ENCODE measurements around the gene PDE6G. TPM values are rescaled to one million over a fixed set of nuclear protein-coding genes. Genes with fewer than 3 reads are reported as not detected.

Gene PDE6G
- total and polyA plus RNA-seq, 2 of the 8 experiments (the other 6 are each of a cell fraction or from before 2014, with no cell fraction given): 5.8 to 12.9 TPM

DNA sequence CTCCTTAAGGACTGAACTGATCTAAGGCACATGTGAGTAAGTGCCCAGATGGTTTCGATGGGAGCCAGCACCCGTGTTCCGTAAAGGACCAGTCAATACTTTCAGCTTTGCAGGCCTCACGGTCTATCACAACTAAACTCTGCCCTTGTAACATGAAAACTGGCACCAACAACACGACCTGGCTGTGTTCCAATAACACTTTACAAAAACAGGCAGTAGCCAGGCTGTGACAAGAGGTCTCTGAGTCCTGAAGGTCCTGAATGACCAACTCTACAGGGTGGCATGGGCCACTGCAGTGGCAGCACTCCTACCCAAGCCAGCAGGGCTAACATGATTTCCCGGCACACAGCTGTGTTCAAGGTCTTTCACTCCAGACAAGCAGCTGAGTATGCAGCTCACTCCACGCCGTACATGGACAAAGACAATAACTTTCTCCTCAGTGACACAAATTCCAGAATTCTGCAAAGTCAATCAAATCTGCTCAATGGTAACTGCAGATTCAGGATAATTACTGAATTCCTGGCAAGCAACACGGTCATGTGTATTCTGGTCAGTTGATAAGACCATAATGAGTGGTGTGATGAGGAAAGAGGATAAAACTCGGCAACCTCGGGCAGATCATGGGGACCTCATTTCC lies 34.7 kb downstream of the PDE6G start:
- Histone ChIP-seq H3K9ac (replicated peaks in 1 of 4; ENCODE audit: extremely low read depth in 1 of 4, low read depth in 3 of 4, low read length in 3 of 4) (no peak overlapping the region), H3K4me1 (replicated peaks in 1 of 4; ENCODE audit: control insufficient read depth in 3 of 4, insufficient read depth in 4 of 4, low read length in 3 of 4) (no peaks in the 10 kb centered on the region), H2BK120ac (replicated peaks; ENCODE audit: low read depth, low read length) (no peak overlapping the region), H3K23me2 (ENCODE audit: low read depth, low read length) (no peaks in the 10 kb centered on the region), H2BK5ac (ENCODE audit: low read depth, low read length) (no peak overlapping the region), H3K56ac (replicated peaks; ENCODE audit: insufficient read length, low read depth, low read length) (no peak overlapping the region), H3K27me3 (replicated peaks in 1 of 4; ENCODE audit: control insufficient read depth in 3 of 4, extremely low read depth in 1 of 4, insufficient read depth in 3 of 4, low read length in 3 of 4) (no peaks in the 10 kb centered on the region), H2AFZ (ENCODE audit: low read length) (no peak overlapping the region), H3K9me3 (ENCODE audit: insufficient read depth in 2 of 2, low read depth in 1 of 2, low read length in 1 of 2) (no peaks in the 10 kb centered on the region; a peak in 1 of 4 replicates), H3K23ac (ENCODE audit: insufficient read length) (no peak overlapping the region), H2BK20ac (ENCODE audit: low read length) (no peak overlapping the region), H3K4ac (replicated peaks; ENCODE audit: insufficient read length, low read depth, low read length) (no peak overlapping the region), H3K4me3 (ENCODE audit: extremely low read depth in 1 of 4, insufficient read depth in 2 of 4, low read depth in 3 of 4, low read length in 4 of 4) (no peak overlapping the region), H3K27ac (ENCODE audit: low read depth, low read length) (no peak overlapping the region), H2BK15ac (ENCODE audit: low read length) (no peak overlapping the region), H4K5ac (ENCODE audit: insufficient read length, low read depth, low read length) (no peak overlapping the region), H2BK12ac (ENCODE audit: low read depth, low read length) (no peak overlapping the region), H4K20me1 (replicated peaks in 1 of 2; ENCODE audit: control insufficient read depth in 1 of 2, insufficient read depth in 2 of 2, low read length in 2 of 2) (peaks cover 4 to 14% of the 10 kb centered on the region in 2 experiments), H3K79me2 (ENCODE audit: control insufficient read depth in 1 of 2, insufficient read depth in 2 of 2, low read length in 2 of 2) (peaks cover 4 to 7% of the 10 kb centered on the region in 2 experiments; a peak in 3 of 4 replicates), H3K79me1 (ENCODE audit: low read depth, low read length) (peaks cover 12% of the 10 kb centered on the region), H3K4me2 (ENCODE audit: insufficient read depth in 1 of 2, low read depth in 2 of 2, low read length in 2 of 2) (no peak overlapping the region), H3K36me3 (ENCODE audit: control insufficient read depth in 2 of 4, insufficient read depth in 4 of 4, low read length in 3 of 4) (peaks cover 27 to 78% (median 52%) of the 10 kb centered on the region in 4 experiments), H4K91ac (replicated peaks; ENCODE audit: insufficient read length, low read length) (no peak overlapping the region), H4K8ac (ENCODE audit: extremely low read depth, insufficient read depth, low read length) (no peak overlapping the region), H3K14ac (ENCODE audit: insufficient read length) (no peak overlapping the region), H3K18ac (ENCODE audit: extremely low read depth, low read length) (no peak overlapping the region), H2AK5ac (ENCODE audit: low read depth, low read length) (no peak overlapping the region)
- WGBS, 2 experiments (ENCODE audit: extremely low coverage in 1 of 2, insufficient coverage in 1 of 2, insufficient read length in 1 of 2, insufficient replicate concordance in 2 of 2, low coverage in 1 of 2, low lambda C conversion rate in 2 of 2, missing lambda C conversion rate in 1 of 2): 95% methylated on average over 11 of the region's 11 CpGs; no CpG with 5 or more reads in 1 of the 2 experiments
- FAIRE-seq (no peak), DNase-seq (ENCODE audit: low read depth in 1 of 2, low spot score in 2 of 2) (no peak)
- ChIA-PET POLR2A (ENCODE audit: partially characterized antibody) (interaction anchor here (0.8 to 1.5 kb wide), 4 partner anchors 14 to 54 kb away, joined by 3 to 4 read pairs (median 3); no protein-coding TSS in a partner anchor), CTCF (ENCODE audit: partially characterized antibody) (interaction anchor here (2.0 to 2.4 kb wide), 2 partner anchors 14 to 20 kb away, joined by 11 to 12 read pairs; no protein-coding TSS in a partner anchor)
- no peak for TF ChIP-seq E2F6 (IDR thresholded peaks at IDR 0.05)
- no peak for TF ChIP-seq CHD1 (IDR thresholded peaks at IDR 0.05; ENCODE audit: low read depth, low read length)
- no peak for TF ChIP-seq TBP (IDR thresholded peaks at IDR 0.05; ENCODE audit: low read depth, low read length)
- TF ChIP-seq TAF7 (optimal IDR thresholded peaks at IDR 0.05; ENCODE audit: borderline replicate concordance, low read depth, low read length): no peak
- TF ChIP-seq USF2 (IDR thresholded peaks at IDR 0.05; ENCODE audit: low read length): no peak
- no peak for TF ChIP-seq RNF2 (IDR thresholded peaks at IDR 0.05; ENCODE audit: borderline replicate concordance, low read depth, low read length, missing control alignments, poor library complexity, severe bottlenecking)
- TF ChIP-seq MAX (IDR thresholded peaks at IDR 0.05): no peak
- TF ChIP-seq SP4 (IDR thresholded peaks at IDR 0.05; ENCODE audit: low read length): no peak
- TF ChIP-seq GTF2F1 (IDR thresholded peaks at IDR 0.05; ENCODE audit: borderline replicate concordance, low read depth, low read length): no peak
- TF ChIP-seq KDM4A (IDR thresholded peaks at IDR 0.05; ENCODE audit: low read depth, low read length, severe bottlenecking): no peak

All from H1 (cell line).